ENCODE results near the gene TTLL12.

DNA sequence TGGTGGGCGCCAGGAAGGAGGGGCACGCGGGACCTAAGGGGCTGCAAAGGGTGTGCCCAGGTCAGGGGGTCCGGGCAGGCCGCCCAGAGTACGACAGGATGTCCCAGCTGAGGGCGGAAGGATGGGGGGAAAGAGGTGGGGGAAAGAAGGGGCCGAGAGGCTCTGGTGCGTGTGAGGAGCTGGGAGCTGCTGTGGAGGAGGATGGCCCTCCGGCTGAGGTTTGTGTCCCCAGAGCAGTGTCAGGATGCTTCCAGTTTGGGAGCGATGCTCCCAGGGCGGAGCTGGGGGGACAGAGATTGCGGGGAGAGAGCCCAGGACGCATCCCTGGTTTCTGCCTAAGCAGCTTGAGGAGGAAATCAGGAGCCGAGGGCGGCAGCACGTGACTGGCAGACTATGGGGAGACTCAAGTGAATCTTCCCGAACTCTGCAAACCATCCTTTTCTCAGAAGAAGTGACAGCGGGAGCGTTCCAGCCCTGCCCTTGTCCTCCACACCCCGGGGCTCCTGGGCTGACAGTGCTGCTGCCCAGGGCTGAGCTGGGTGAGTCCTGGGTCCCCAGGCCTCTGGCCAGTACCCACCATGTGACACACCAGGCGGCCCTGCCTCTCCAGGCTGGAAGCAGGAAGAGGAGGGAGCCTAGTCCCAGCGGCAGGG, 19.7 kb upstream of the TTLL12 start:
- TF ChIP-seq EZH2phosphoT487 (IDR thresholded peaks at IDR 0.05; ENCODE audit: borderline replicate concordance, low read length), result no peak
- TF ChIP-seq, protein P1, sequence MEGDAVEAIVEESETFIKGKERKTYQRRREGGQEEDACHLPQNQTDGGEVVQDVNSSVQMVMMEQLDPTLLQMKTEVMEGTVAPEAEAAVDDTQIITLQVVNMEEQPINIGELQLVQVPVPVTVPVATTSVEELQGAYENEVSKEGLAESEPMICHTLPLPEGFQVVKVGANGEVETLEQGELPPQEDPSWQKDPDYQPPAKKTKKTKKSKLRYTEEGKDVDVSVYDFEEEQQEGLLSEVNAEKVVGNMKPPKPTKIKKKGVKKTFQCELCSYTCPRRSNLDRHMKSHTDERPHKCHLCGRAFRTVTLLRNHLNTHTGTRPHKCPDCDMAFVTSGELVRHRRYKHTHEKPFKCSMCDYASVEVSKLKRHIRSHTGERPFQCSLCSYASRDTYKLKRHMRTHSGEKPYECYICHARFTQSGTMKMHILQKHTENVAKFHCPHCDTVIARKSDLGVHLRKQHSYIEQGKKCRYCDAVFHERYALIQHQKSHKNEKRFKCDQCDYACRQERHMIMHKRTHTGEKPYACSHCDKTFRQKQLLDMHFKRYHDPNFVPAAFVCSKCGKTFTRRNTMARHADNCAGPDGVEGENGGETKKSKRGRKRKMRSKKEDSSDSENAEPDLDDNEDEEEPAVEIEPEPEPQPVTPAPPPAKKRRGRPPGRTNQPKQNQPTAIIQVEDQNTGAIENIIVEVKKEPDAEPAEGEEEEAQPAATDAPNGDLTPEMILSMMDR (IDR thresholded peaks at IDR 0.05; ENCODE audit: low read depth, low read length, poor library complexity, severe bottlenecking), result no peak
